Measurements from ENCODE around the gene KLF11.

- TF ChIP-seq CTCF (IDR thresholded peaks at IDR 0.05; ENCODE audit: low read length) (no peak), EZH2 (optimal IDR thresholded peaks at IDR 0.05; ENCODE audit: low read depth, low read length) (no peak), EZH2phosphoT487 (IDR thresholded peaks at IDR 0.05; ENCODE audit: low read length) (no peak)
These were observed 34.7 kb downstream of the KLF11 start for GRCh38 chr2:10078001-10078400.

All from MM.1S (cell line).